Activated CD8-positive, alpha-beta memory T cell treated with anti-CD3 and anti-CD28 coated beads for 24 hours (primary cell): ENCODE data around the gene MTFP1.
"Not testable (repeated sequence)": the region's sequence is repeated elsewhere in the genome, so short reads cannot be mapped to it uniquely, and the experiment has no call there.

Experiments
- DNase-seq: peaks from one replicate; pipeline ENCODE4 v3.0.0-alpha.2; 2020

The MTFP1 gene, protein sequence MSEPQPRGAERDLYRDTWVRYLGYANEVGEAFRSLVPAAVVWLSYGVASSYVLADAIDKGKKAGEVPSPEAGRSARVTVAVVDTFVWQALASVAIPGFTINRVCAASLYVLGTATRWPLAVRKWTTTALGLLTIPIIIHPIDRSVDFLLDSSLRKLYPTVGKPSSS

DNA sequence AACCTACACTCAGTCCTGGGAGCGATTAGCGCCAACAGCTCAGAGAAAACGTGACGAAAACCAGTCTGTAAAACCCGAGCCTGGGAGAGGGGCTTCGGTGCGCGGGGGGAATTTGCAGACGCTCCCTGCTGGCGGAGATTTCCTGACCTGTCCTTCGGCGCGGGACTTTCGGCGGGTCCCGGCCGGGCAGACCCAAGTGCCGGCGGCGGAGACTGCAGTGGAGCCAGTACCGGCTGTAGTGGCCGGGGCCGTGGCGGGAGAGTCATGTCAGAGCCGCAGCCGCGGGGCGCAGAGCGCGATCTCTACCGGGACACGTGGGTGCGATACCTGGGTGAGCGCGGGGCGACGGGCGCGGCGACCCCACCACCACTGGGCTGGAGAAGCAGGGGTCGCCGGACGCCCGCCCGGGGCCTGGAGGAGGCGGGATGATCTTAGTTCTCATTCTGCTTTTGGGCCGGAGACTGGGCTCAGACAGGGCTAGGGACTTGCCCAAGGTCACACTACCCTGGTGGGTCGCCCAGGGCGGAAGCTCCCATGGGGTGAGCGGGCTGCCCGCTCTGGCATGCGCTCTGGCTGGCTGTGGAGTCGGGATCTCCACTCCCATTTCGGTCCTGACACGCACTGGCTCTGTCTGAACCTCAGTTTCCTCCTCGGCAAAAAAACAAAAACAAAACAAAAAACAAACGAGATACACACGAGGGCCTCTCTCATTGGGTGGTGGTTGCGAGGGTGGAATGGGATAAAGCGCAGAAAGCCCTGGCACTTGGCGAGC is at the start of gene MTFP1:
TSS of gene MTFP1 (plus strand) at position 153 of the 772 bp plus-strand sequence. CDS start at position 265, 112 bp downstream.
- peak; percentile 86 for DNase-seq

DNA sequence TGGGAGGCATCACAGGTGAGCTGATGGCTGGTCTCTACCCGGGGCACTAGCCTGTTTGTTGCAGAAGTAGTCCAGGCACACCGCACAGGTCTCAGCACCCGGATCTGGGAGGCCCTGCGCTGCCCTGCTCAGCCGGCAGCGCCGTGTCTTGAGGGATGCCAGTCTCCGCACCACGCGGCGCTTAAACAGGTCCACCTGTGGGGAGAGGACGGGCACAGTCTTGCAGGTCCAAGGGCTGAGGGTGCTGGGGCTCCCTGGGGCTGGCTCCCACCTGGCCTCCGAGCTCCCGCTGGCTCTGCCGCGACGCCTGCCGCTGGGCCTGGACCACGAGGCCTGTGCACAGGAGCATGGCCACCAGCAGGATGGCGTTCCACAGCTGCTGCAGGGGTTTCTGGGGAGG is 45.6 kb upstream of the MTFP1 start:
- DNase-seq, result no peak

DNA sequence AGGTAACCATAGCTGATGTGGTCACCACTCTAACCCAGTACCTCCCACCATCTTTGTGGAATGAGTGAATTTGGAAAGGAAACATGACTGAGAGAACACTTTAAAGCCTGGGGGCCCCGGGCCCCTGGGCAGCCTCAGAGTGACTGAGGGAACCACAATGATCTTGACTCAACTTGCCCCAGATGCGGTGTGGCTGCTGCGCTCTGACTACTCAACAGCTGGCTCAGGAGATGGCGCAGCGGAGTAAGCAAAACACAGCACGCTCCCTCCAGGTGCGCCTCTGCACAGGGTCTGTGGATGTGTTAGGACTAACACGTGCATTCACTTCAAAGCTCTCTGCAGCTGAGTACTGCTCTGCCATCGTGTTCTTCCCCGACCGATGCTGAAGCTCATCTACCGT is 44.3 kb upstream of the MTFP1 start:
- DNase-seq, result no peak

DNA sequence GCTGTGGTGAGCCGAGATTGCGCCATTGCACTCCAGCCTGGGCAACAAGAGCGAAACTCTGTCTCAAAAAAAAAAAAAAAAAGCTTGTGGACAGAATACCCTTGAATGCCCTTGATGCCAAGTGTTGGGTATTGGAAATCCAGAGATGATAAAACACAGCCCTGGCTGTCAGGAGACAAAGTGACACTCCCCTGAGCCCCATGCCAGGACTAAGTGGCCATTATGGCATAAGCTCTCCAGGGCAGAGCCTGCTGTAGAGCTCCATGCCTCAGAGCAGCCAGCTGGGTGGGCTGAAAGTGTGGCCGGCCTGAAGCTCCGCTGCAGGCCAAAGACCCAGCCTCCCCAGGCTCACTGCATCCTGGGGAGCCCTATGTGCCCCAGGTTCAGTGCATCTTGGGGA is 43.2 kb upstream of the MTFP1 start:
- DNase-seq, result no peak

DNA sequence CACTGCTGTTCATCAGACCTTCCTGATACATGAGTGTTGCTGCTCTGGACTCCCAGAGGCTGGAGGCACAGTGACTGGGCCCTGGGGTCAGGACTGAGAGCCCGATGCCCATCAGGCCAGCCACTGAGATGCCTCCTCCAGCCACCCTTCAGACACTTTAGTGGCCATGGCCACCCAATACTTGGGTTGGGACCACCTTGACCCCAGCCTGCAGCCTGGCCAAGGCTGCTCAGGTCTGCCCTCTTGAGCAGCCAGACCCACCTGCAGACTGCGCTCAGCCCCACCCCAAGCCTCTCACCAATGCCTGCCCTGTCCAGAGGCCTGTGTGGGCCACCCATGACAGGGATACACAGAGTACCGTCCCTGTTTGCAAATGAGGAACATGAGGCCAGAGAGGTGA is 42.5 kb upstream of the MTFP1 start:
- no peak for DNase-seq

DNA sequence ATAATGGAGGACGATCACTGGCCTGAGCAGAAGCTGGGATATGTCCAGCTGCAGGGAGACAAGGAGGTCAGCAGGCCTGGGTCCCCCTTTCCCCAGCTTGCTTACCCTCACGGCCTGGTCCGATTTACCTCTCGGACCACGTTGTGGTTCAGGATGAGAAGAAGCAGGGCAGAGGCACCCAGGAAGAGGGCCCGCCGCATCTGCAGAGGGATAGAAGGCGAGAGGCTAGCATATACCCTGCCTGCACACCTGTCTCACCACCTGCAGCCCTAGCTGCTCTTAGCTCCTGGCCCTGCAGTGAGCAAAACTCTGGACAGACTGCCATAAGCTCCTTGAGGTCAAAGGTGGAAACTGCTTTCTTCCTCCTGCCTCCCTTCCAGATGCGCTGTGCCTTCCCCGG is 39.6 kb upstream of the MTFP1 start:
- DNase-seq, result no peak

DNA sequence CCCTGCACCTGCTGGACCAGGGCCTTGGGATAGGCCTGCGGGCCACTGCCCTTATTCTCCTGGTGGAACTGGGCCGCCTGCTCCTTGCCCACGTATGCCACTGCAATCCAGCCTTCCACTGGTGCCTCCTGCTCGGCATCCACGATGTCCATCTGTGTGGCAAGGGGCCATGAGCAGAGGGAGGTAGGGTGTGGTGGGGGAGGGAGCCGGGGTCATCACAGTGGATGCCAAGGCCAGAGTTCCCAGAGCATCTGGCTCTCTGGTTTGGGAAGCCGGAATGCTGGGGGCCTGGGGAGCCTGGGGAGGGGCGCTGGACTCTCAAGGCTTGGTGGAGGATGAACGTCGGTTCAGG is 39.0 kb upstream of the MTFP1 start:
- no peak for DNase-seq

DNA sequence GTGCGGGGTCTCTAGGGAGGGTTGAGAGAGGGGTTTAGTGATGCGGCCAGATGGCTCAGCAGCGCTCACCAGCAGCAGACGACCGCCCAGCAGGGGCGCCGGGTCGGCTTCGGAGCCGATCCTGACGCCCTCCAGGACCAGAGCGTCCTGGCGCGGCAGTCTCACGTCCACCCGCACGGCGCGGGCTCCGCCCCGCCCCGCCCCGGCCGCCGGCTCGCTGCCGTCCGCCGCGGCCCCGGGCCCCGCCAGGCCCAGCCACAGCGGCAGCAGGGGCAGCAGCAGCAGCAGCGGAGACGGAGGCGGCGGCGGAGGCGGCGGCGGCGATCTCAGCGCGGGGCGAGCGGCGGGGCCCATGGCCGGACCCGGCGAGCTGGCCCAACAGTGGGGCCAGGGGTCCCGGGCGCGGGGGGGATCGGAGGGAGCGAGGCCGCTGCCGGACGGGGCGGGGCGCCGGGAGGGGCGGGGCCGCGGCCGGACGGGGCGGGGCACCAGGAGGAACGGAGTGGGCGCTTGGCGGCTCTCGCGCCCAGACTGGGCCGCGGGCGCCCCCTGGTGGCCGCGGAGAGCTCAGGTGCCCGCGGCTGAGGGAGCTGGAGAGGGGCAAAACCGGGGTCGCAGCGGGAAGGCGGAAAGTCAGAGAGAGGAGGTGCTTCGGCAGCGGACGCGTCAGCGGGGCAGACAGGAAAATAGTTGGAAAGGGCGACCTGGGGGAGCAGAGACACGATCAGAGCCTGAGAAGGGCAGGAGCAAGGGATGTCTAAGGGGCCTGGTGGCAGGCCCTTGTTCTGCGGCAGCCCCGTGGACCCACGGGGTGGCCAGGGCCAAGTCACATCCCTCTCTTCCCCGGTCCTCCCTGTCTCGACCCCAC is 38.4 kb upstream of the MTFP1 start, which contains the start of gene RNF215:
TSS of gene RNF215 (minus strand) at position 452 of the 868 bp plus-strand sequence. CDS start at position 354, 98 bp downstream.
- peak; percentile 93 for DNase-seq

DNA sequence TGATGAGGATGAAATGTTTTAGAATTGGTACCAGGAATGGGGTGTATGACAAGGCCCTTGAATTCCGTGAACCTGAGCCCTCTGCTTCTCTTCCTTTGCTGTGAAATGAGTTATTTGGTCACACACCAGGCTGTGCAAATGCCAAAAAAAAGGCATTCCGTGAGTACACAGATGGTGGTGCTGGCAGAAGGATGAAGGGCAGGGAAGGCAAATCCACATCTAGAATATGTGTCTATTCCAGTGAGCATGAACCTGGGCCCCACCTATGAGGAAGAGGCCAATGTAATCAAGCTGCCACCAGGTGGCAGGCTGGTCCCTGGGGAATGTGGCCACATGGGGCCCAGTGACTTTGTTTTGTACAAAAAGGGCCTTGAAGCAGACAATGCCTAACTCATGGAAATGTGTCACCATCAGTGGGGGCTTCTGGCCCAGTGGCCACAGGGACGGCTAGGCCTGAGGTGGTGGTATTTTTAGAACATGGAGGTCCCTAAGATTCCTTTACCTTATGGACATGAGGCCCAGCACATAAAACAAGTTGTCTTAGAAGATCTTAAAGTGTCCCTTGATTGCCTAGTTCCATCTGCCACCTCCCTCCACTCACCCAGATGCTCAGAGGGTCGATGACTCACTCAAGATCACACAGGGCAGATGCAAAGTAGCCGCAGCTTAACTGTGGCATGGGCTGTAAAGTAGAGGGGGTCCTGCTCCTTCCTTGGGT is 34.4 kb upstream of the MTFP1 start:
- peak; percentile 89 for DNase-seq

DNA sequence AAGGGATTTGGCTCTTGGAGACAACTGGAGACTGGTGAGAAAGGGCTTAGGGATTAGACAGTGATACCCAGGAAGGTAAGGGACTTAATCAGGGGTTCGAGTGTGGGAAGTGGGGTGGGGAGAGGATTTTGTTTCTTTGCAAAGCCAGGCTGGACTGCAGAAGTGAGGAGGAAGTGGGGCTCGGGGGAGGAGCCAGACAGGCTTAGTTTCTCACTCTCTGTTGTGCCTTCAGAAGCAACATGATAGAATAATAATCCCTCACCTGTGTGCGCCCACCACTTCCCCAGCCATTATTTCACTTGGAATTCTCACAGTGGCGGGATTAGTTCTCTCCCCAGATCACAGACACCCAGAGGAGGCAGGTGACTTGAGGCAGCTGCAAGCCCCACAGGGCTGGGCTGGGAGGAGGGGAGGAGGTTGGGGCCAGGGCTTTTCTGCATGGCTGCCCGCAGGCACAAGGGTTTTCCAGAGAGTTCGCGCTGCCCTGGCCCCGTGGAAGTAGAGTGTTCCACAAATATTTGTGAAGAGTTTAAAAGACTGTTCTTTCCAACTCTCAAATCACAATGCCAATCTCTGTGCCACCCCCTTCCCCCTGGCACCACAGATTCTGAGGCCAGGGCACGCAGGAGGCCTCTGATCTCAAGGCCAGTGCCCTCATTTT is 32.8 kb upstream of the MTFP1 start:
- DNase-seq, result no peak

DNA sequence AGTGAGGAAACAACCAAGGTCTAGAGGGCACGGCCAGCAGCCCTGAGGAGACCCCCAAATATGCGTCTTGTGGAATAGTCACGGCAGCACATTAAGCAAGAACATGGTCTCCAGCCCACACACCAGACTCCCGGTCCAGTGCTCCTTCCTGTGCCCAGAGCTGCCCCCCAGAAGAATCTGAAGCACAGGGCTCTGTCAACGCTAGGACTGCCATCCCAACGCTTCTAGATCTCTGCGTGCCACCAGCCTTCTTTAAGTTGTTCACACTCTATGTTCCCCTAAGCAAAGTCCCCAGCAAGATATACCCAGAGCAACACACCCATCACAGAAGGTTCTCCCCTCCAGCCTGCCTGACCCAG is 32.3 kb upstream of the MTFP1 start:
- no peak for DNase-seq

DNA sequence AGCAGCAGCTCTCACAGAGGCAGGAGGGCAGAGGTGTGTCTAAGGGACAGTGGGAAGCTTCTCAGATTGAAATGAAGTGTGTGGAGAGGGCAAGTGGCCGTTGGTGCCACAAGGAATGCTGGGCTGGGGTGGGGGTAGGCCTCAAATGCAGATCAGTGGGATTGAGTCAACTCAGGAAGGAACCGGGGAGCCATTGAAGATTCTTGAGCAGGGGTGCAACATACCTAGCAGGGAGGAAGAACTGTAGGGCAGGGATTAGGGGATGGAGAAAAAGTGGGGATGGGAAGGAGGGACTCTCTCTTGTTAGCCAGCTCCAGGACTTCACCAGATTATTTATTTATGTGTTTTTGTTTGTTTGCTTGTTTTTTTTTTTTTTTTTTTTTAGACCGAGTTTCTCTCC is 31.7 kb upstream of the MTFP1 start:
- no peak for DNase-seq

DNA sequence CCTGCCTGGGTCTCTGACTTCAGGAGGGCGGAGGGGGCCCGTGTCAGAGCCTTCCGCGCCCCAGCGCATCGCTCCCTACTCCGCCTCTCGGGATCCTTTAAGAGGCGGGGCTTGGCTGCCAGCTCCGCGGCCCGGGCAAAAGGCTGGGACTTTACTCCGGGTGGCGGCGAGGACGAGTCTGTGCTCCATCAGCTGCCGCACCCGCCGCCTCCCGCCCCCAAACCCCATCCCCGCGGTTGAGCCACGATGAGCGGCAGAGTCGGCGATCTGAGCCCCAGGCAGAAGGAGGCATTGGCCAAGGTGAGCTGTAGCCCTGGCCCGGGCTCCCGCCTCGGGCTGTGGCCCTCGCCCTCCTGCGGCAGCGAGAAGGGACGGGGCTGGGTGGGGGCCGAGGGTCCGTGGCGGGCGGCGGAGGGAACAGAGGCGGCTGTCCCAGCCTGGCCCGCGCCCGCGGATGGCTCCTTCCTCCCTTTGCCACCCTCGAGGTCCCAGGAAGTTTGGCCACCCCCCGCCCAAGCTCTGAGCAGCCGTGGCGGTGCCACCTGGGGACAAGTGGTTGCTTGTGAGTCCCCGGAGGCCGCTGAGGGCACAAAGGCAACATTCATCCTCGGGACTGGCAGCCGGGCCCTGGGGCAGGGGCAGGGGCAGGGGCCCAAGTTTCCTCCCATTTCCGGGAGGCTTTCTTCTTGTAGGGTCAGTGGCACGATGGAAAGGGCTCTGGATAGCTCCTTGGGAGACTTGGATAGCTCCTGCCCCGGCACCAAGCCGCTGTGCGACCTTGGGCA is 28.5 kb upstream of the MTFP1 start, which contains the start of gene SEC14L2:
TSS of gene SEC14L2 (plus strand) at position 148 of the 785 bp plus-strand sequence. CDS start at position 247, 99 bp downstream.
- peak; percentile 83 for DNase-seq

DNA sequence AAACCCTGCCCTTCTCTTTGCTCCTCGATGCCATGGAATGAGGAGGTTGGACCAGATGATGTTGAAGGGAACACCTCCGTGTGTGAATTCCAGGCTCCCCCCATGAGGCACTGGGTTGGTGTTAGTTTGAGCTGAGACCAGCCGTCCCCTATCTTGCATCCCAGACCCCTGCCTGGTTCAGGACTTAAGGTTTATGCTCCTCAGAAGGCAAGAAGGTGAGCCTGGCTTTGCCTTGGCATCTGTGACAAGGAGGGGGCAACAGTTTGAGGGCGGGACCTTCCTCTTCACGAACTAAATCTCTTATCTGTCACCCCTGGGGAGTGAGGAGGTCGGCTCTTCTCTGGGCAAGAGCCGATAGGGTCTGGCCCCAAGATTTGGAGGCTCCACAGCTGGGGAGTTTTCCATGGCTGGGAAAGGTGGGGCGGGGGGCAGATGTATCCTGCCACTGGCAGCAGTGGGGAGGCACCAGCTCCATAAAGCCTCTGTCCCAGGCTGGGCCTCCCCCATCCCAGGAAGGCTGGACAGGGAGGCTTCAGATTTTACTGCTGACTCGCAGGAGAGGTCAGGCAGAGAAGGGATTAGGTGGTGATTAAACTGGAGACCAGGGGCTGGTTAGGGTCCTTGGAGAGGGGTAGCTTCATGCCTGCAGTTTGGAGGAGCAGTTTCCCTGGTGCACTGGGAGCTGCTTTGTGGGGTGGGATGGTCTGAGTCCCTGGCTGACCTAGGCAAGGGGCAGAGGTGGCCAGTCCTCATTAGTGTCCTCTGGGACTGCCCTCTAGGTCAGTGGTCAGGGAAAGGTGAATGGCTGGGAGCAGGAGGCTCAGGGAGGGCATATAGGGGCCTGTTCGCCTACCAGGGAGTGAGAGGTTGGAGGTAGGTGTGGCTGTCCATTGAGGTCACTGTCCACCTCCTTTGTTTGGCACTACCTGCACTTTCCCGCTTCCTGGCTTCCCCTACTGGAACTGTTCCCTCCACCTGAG is 27.6 kb upstream of the MTFP1 start:
- peak; percentile 65 for DNase-seq

DNA sequence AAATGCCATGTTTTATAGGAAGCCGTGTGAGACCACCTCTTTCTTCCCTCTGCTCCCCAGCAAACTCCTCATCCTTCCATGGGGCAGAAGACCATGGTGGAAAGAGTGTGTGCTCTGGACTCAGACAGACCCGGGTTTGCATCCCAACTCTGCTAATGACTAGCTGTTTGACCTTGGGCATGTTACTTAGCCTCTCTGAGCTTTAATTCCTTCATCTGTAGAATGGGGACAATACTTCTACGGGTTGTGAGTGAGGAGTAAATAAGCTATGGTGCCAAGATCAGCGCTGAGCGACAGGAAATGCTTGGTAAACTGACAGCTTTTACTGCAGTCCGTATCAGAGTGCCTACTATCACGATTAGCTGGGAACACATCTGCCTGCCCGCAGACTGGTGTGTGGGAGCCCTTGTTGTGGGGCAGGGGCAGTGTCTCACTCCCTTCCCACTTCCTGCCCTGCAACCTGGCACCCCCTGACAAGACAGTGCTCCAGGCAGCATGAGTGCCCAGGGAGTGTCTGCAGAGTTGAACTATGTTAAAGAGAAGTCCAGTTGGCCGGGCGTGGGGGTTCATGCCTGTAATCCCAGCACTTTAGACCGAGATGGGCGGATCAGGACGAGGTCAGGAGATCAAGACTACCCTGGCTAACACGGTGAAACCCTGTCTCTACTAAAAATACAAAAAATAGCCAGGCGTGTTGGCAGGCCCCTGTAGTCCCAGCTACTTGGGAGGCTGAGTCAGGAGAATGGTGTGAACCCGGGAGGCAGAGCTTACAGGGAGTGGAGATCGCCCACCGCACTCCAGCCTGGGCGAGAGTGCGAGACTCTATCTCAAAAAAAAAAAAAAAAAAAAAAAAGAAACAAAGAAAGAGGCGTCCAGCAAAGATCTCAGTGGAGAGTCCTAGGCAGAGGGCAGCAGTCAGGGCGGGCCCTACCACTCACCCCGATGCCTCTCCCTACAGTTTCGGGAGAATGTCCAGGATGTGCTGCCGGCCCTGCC is 26.6 kb upstream of the MTFP1 start:
- DNase-seq, result no peak

DNA sequence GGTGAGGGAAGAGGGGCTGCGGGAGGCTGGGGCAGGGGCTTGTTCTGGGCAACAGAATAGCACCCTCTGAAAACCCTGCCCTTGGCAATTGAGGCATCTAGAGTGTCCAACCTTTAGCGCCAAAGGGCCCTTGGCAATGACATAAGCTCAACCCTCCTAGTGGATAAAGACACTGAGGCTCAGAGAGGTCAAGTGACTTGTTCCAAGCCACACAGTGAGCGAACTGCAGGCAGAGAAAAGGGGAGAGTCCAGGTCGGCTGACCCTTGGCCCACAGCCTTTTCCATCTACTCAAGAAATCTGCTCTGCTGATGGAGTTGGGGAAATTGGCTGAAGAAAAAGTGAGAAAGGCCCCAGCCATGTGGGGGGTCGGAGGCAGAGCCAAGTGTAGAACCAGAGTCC is 25.9 kb upstream of the MTFP1 start:
- DNase-seq, result no peak

DNA sequence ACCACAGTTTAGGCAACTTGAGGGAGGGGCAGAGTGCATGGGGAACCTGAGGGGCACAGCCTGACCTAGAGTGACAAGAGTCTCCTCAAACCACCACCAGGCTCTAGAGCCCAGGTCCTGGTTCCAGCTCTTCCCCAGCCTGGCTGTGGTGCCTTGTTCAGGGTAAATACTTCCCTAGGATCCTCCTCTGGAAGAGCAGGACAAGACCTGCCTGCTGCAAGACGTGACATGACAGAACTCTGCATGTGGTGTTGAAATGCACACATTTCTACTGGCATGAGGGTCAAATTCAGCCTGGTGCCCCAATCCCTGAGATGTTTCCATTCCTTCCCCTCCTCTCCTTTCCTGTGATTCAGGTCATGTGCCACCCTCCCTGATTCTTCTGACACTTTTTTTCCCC is 25.4 kb upstream of the MTFP1 start:
- DNase-seq, result no peak

DNA sequence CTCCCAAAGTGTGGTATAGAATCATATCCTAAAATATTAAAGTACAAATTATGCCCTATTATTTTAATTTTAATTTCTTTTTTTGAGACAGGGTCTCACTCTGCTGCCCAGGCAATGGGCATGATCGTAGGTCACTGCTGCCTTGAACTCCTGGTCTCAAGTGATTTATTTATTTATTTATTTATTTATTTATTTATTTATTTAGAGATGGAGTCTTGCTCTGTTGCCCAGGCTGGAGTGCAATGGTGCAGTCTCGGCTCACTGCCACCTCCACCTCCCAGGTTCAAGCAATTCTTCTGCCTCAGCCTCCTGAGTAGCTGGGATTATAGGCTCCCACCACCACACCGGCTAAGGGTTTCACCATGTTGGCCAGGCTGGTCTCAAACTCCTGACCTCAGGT is 24.5 kb upstream of the MTFP1 start:
- not testable (repeated sequence) for DNase-seq
